Thyroid gland (tissue), 4 donors: Measurements from ENCODE around the gene FANCC.
A peak's percentile ranks its signal among the peaks of the same experiment; 100 is the strongest.

ENCODE experiments used
- CTCF ChIP-seq, 6 experiments: fragments of 200-600 bp in 3 of 6; fragments of 450-650 bp in 3 of 6; sonication (generic) in 3 of 6; IDR thresholded peaks; one replicate each; pipeline ENCODE4 v1.5.1; 2016 to 2019; ENCODE audit warnings: antibody characterized with exemption in 6 of 6, mild to moderate bottlenecking in 2 of 6, inconsistent platforms in 1 of 6, moderate library complexity in 1 of 6
- POLR2A ChIP-seq, 2 donors: fragments of 450-650 bp; IDR thresholded peaks; one replicate each; pipeline ENCODE4 v1.6.1; 2017; ENCODE audit warnings: antibody characterized with exemption in 2 of 2, mild to moderate bottlenecking in 2 of 2, moderate library complexity in 1 of 2

- TF ChIP-seq CTCF (IDR thresholded peaks at IDR 0.05): peak in 1 of 6 experiments; percentile 9
- TF ChIP-seq POLR2A (IDR thresholded peaks at IDR 0.05): no peak
Observed at GRCh38 chr9:95341293-95341962, 23.9 kb upstream of the FANCC start.
